ENCODE measurements around the gene ATAD3B. TPM values are rescaled to one million over a fixed set of nuclear protein-coding genes. Genes with fewer than 3 reads are reported as not detected.

ATAD3B gene
- total RNA-seq, 4 donors from 2014 or later = 3.5 to 7.1 (median 5.9) TPM

GRCh38 chr1:1435106-1435903 is 36.3 kb upstream of the ATAD3B start, which contains the start of gene VWA1:
VWA1 (plus strand) TSS chr1:1435690; CDS start chr1:1435749, 59 bp downstream.
- peak in 1 of 2 donors; percentile 39 for DNase-seq
- peak within 1 kb of the TSS; percentile 76 to 81 (median 78) for H3K27ac ChIP-seq
- no peak for TF ChIP-seq CTCF (IDR thresholded peaks at IDR 0.05 in 4 of 5, conservative IDR thresholded peaks at IDR 0.05 in 1 of 5)
- no peak for TF ChIP-seq POLR2A (IDR thresholded peaks at IDR 0.05)
- intact Hi-C loops (cut with DNase I; ENCODE audit: low total_unique reads) = no loop called here
- peak; percentile 56 to 62 for ATAC-seq
- in situ Hi-C loops (cut with MboI; ENCODE audit: low sequenced_read_pairs in 4 of 4) = no loop called here
- H3K4me3 ChIP-seq = peak within 1 kb of the TSS; percentile 44 to 62 (median 53)
- H3K36me3 ChIP-seq = no peaks in the 10 kb centered on the region
- H3K4me1 ChIP-seq = peaks cover 23 to 57% of the 10 kb centered on the region in 2 donors
- H3K27me3 ChIP-seq = peaks cover 0 to 24% (median 9%) of the 10 kb centered on the region in 3 donors
- H3K9me3 ChIP-seq = no peaks in the 10 kb centered on the region

GRCh38 chr1:1435911-1436629 is 35.5 kb upstream of the ATAD3B start:
- intact Hi-C loops (cut with DNase I; ENCODE audit: low total_unique reads) = no loop called here
- peak overlapping the region in 2 of 4 donors; percentile 9 to 19 for H3K27ac ChIP-seq
- TF ChIP-seq POLR2A (IDR thresholded peaks at IDR 0.05) (no peak), CTCF (IDR thresholded peaks at IDR 0.05 in 4 of 5, conservative IDR thresholded peaks at IDR 0.05 in 1 of 5) (no peak)
- no peaks in the 10 kb centered on the region for H3K9me3 ChIP-seq
- in situ Hi-C loops (cut with MboI; ENCODE audit: low sequenced_read_pairs in 4 of 4) = no loop called here
- no peak for DNase-seq
- ATAC-seq = no peak
- H3K36me3 ChIP-seq = no peaks in the 10 kb centered on the region
- peaks cover 20 to 56% of the 10 kb centered on the region in 2 donors for H3K4me1 ChIP-seq
- peaks cover 0 to 24% (median 9%) of the 10 kb centered on the region in 3 donors for H3K27me3 ChIP-seq
- peak overlapping the region; percentile 30 to 56 (median 46) for H3K4me3 ChIP-seq

- DNase-seq (no peak), ATAC-seq (no peak)
- intact Hi-C loops (cut with DNase I; ENCODE audit: low total_unique reads) = no loop called here
Observed at GRCh38 chr1:1436630-1437032, 34.9 kb upstream of the ATAD3B start.

More at GRCh38 chr1:1436630-1437032, 34.9 kb upstream of the ATAD3B start:
- peaks cover 0 to 24% (median 9%) of the 10 kb centered on the region in 3 donors for H3K27me3 ChIP-seq
- H3K4me3 ChIP-seq = peak overlapping the region in 3 of 4 donors; percentile 41 to 56 (median 50)
- H3K4me1 ChIP-seq = peaks cover 14 to 52% of the 10 kb centered on the region in 2 donors
- no peaks in the 10 kb centered on the region for H3K36me3 ChIP-seq
- TF ChIP-seq POLR2A (IDR thresholded peaks at IDR 0.05) (no peak), CTCF (IDR thresholded peaks at IDR 0.05 in 4 of 5, conservative IDR thresholded peaks at IDR 0.05 in 1 of 5) (no peak)
- H3K9me3 ChIP-seq = no peaks in the 10 kb centered on the region
- in situ Hi-C loops (cut with MboI; ENCODE audit: low sequenced_read_pairs in 4 of 4) = no loop called here
- H3K27ac ChIP-seq = no peak overlapping the region
